HG03097 (cell line): ENCODE results near the gene RASGRP3.

Experiments used
- ATAC-seq: cut with Tn5 transposase; IDR thresholded peaks from one replicate; pipeline ENCODE4 v1.9.1; 2021; ENCODE audit not compliant: unreplicated experiment, low FRiP score

Gene RASGRP3

DNA sequence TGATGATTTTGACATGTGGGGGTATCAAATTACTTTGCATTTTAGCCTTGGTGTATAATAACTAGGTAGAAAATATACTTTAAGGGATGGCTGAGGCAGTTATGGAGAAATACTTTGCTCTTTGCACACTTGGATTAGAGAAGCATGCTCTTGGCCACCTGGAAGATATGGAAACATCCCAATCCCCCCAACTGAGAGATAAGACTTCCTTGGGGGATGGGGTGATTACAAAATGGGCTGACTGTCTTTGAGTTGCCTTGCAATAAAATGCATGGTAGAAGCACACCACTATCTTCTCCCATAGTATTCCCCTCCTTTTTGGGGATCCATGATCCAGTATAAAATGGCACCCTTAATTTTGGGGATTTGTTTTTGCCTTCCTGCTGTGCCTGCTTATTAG is 137.7 kb downstream of the RASGRP3 start:
- no peak for ATAC-seq
